GM13977 (cell line): Measurements from ENCODE around the gene LGR4.

ENCODE experiments used
- DNase-seq: peaks from one replicate; pipeline ENCODE4 v3.0.0; 2012; ENCODE audit warnings: low spot score
- in situ Hi-C: fragments of 300-500 bp; cut with MboI; formaldehyde crosslinking; loops from one replicate; pipeline ENCODE4 v1.12.0; 2022; ENCODE audit warnings: low sequenced_read_pairs, low pct_unique_long_range_greater_than_20kb, mixed read lengths, inconsistent platforms; ENCODE audit not compliant: unreplicated experiment
- TF ChIP-seq, protein P1 (sequence below): IDR thresholded peaks from 2 replicates; pipeline ENCODE4 v1.5.1; 2012; ENCODE audit warnings: mild to moderate bottlenecking, control low read depth; ENCODE audit not compliant: insufficient read depth; ENCODE audit errors: extremely low read depth, missing control alignments

LGR4 gene

DNA sequence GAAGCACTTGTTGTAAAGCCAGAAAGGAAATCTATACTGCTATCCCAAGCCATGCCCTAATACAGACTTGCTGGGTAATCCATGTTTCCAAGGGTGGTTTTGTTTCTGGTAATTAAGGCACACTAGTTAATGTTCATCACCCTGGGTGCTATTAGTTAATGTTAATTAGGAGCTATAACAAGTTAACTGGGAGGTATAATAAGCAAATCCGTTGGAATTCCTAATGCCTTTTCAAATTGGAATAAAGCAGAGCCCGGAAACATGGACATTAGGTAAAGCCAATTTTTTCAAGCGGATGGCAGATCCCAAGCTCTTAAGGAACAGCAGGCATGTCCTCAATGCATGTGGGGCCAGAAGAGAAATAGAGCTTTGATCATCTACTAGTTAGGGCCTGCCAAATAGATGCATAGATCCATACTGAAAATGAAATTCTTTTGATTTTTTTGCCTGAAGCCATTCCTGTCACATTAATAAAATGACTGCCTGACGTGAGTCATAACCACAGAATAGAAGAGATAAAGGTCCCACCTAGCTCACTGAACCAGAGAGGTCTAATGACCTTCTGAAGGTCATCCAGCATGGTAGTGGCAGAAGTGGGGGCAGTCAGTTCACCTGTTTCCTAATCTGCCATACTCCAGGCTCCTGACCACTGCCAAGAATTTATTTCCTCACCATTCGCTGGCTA lies 81.1 kb downstream of the LGR4 start:
- TF ChIP-seq, protein P1, sequence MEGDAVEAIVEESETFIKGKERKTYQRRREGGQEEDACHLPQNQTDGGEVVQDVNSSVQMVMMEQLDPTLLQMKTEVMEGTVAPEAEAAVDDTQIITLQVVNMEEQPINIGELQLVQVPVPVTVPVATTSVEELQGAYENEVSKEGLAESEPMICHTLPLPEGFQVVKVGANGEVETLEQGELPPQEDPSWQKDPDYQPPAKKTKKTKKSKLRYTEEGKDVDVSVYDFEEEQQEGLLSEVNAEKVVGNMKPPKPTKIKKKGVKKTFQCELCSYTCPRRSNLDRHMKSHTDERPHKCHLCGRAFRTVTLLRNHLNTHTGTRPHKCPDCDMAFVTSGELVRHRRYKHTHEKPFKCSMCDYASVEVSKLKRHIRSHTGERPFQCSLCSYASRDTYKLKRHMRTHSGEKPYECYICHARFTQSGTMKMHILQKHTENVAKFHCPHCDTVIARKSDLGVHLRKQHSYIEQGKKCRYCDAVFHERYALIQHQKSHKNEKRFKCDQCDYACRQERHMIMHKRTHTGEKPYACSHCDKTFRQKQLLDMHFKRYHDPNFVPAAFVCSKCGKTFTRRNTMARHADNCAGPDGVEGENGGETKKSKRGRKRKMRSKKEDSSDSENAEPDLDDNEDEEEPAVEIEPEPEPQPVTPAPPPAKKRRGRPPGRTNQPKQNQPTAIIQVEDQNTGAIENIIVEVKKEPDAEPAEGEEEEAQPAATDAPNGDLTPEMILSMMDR, result no peak
- DNase-seq, result no peak
- in situ Hi-C loops, result no loop called here

DNA sequence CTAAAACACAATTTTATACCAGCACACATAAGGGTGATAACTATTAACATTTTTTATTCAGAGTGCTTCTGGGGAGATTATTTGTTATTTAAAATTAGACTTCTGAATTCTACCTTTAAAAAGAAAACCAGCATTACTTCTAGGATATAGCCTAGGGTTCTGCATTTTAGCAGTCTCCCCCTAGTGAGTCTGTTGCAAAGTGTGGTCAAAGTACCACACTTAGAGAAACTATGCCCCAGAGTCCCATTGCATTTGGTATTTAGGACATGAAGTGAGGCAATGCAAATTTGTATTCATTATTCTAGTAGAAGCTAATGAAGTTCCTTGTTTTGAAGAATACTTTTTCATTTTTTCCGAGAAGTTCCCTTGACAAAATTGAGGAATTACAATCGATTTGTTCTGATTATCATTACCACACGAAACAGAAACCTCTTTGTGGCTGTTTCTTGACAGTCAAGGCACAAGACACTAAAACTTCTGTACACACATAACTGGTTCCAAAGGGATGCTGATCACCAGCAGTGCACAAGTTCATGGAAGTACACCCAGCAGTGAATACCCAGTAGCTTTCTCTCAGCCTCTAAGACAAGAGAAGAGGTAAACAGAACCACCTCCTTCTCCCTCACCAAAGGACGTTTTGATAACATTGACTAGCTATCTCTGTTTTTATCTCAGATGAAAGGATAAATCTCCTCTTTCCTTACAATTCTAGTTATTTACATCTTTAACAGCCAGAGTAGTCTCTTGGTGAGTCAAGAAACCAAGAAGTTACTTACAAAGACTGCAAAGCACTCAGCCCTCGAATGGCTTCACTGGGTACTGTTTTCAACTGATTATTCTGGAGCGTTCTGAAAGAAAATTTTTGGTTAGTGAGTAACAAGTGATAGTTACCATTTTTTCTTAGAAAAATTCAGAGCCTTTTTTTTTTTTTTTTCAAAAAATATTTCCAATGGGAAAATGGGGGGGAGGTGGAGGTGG lies 82.0 kb downstream of the LGR4 start:
- TF ChIP-seq, protein P1, result no peak
- in situ Hi-C loops, result no loop called here
- no peak for DNase-seq

DNA sequence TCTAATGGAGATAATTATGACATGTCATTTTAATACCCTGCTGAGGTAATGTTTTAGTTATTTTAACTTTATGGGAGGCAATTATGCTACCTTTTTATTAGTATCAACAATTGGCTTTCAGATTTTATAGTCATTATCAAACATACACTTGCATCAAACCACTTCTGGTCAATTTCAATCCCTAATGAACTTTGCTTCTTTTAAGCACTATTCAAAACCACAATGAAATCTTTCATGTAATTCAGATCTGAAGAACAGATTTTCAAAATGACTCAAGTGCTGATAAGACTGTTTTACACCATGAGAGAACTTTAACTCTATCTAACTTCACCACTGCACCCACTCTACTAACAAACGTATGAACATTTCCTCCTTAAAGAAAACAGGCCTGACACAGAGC lies 83.7 kb downstream of the LGR4 start:
- no peak for DNase-seq
- TF ChIP-seq, protein P1, result no peak
- in situ Hi-C loops, result no loop called here

DNA sequence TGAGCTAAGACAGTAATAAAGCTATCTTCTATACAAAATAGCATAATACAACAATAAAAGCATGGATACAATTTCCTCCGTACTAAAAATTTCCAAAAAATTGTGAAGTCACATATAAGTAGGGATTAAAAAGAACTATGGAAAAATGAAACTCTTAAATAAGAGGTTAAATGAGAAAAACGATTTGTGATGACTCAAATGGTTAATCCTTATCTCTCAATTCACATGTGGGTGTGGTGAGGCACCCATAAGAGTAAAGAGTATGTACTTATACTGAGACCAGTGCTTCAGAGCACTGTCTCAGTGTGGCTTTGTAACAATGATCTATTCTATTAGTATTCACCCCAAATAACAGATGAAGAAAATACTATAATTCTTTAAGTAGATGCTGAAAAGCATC lies 84.6 kb downstream of the LGR4 start:
- TF ChIP-seq, protein P1, result no peak
- in situ Hi-C loops, result no loop called here
- DNase-seq, result no peak

DNA sequence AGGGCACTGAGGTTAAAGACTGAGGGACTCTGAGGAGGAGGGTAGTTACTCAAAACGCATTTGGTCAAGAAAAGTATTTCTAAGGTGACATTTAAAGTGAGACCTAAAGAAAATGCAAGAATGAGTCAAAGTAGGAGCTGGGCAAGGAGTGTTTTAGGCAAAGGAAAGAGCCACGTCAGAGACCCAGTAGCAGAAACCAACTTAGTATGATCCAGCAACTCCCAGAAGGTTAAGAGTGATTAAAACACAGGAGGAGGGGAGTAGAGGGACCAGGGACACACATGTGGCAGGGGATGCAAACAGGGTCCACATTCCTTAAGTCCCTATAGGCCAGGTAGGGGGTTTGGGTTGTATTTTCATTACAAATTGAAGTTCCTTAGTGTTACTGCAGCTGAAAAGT lies 85.2 kb downstream of the LGR4 start:
- TF ChIP-seq, protein P1, result no peak
- DNase-seq, result no peak
- in situ Hi-C loops, result no loop called here

DNA sequence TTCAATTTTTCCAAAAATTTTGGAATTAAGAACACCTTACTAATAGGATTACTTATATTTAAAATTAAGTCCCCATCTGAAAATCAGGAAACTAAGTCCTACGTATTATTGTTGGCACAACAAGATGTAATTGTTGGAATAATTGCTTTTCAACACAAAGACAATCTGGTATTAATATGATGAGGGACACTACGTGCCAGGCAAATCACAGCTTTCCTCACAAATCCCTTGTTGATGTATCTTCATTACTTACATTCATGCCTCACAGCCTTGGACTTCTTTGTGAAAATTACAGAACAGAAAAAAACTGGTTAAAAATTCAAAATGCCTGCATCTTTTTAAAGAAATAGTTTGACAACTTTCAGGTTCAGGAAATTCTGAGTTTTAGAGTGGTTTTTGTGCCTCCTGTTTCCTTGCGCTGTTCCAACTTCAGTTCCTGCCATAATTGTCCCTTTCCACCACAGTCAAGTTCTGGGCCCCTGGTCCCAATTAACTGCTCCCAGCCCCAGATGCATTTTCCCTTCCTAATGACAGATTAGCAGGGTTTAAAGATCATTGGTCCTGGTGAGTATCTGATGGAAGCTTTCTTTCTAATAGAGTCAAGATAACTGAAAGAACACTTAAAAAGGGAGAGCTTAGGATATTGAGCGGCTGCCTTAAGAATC lies 86.3 kb downstream of the LGR4 start:
- TF ChIP-seq, protein P1, result no peak
- in situ Hi-C loops, result no loop called here
- no peak for DNase-seq
